ENCODE data around the gene CIDEA. TPM values are rescaled to one million over a fixed set of nuclear protein-coding genes. Genes with fewer than 3 reads are reported as not detected.

CIDEA gene
- total RNA-seq, 1 experiment from 2014 or later, result not detected

DNA sequence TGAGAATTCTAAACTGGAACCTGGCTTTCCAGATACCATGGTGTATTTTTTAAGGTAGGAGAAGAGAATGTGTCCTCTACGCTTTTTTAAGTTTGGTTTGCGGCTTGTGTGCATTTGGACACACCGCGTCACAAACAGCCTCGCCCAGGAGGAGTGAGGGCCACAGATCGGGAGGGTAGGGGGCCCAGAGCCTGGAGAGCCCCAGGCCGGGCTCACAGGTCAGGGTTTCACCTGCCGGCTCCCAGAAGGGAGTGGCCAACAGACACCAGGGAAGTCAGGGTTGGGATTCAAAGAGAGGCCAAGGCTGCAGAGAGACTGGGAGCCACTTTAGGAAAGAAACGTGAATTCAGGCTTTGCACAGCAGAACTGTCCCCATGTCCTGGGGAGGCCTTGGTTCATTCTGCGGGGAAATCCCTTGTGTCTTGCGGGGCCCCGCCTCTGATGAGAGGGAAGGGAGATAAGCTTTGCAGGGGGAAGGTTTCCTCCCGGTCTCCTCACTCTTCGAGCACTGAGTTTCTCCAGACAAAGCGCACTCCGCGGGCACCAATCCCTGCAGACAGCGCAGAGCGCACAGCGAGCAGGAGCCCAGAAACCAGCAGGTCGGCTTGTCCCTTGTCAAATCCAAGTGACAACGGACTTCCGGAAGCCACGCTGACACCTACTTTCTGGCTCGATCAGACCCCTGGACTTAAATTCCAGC is 51.9 kb downstream of the CIDEA start:
- Histone ChIP-seq H4K5ac (ENCODE audit: insufficient read length, low read depth, low read length) (no peak overlapping the region), H4K91ac (ENCODE audit: insufficient read length, low read depth, low read length) (no peak overlapping the region), H4K8ac (replicated peaks; ENCODE audit: insufficient read length, low read depth, low read length) (no peak overlapping the region), H3K4ac (ENCODE audit: low read depth, low read length) (no peak overlapping the region), H3K9ac (ENCODE audit: extremely low read depth, insufficient read length, low read length) (no peak overlapping the region), H3K4me2 (ENCODE audit: insufficient read depth, insufficient read length, low read length) (peak overlapping the region; percentile 60), H3K14ac (ENCODE audit: insufficient read depth, low read length) (no peak overlapping the region), H4K20me1 (ENCODE audit: control insufficient read depth, insufficient read depth, insufficient read length) (no peaks in the 10 kb centered on the region), H3K79me2 (ENCODE audit: insufficient read depth, low read length) (peaks cover 2% of the 10 kb centered on the region; the same call in 1 of the 2 replicates), H3K18ac (ENCODE audit: insufficient read length, low read depth, low read length) (no peak overlapping the region), H2BK20ac (ENCODE audit: low read depth, low read length, poor library complexity, severe bottlenecking) (no peak overlapping the region), H3K27me3 (ENCODE audit: insufficient read depth, low read length) (peaks cover 7% of the 10 kb centered on the region; the same call in 1 of the 2 replicates), H2BK15ac (ENCODE audit: low read depth, low read length) (no peak overlapping the region; the same call in 1 of the 2 replicates), H3K9me3 (ENCODE audit: control insufficient read depth, low read depth, low read length) (no peaks in the 10 kb centered on the region), H2AK5ac (ENCODE audit: insufficient read length, low read length) (no peak overlapping the region), H2BK12ac (ENCODE audit: insufficient read length, low read depth, low read length) (no peak overlapping the region), H2AFZ (ENCODE audit: low read length) (no peak overlapping the region), H3T11ph (ENCODE audit: low read length) (no peak overlapping the region), H3K56ac (ENCODE audit: insufficient read length, low read depth, low read length) (no peak overlapping the region), H3K23me2 (ENCODE audit: insufficient read length, low read depth, low read length, poor library complexity, severe bottlenecking) (peaks cover 14% of the 10 kb centered on the region), H3K27ac (ENCODE audit: insufficient read length, low read depth, low read length) (no peak overlapping the region), H2BK120ac (ENCODE audit: low read depth, low read length, poor library complexity, severe bottlenecking) (no peak overlapping the region), H3K79me1 (ENCODE audit: insufficient read depth, low read depth, low read length, poor library complexity, severe bottlenecking) (no peaks in the 10 kb centered on the region), H3K23ac (ENCODE audit: insufficient read length, low read depth, low read length) (no peak overlapping the region), H2BK5ac (ENCODE audit: insufficient read length, low read length) (no peak overlapping the region), H3K4me1 (ENCODE audit: insufficient read depth, low read length) (peaks cover 4% of the 10 kb centered on the region; the same call in 1 of the 2 replicates)
- Mint-ChIP-seq H3K36me3 (ENCODE audit: insufficient read depth in 1 of 3, low read depth in 3 of 3) (peaks cover 14 to 17% (median 16%) of the 10 kb centered on the region in 3 experiments), H3K4me3 (peak overlapping the region; percentile 81 to 89), H3K4me1 (peaks cover 25 to 31% of the 10 kb centered on the region in 2 experiments), H3K27ac (no peak overlapping the region), H3K9me3 (peaks cover 0 to 4% of the 10 kb centered on the region in 2 experiments; a peak in 4 of 5 replicates), H3K27me3 (ENCODE audit: low read depth) (peaks cover 32% of the 10 kb centered on the region)
- TF ChIP-seq, protein P1, sequence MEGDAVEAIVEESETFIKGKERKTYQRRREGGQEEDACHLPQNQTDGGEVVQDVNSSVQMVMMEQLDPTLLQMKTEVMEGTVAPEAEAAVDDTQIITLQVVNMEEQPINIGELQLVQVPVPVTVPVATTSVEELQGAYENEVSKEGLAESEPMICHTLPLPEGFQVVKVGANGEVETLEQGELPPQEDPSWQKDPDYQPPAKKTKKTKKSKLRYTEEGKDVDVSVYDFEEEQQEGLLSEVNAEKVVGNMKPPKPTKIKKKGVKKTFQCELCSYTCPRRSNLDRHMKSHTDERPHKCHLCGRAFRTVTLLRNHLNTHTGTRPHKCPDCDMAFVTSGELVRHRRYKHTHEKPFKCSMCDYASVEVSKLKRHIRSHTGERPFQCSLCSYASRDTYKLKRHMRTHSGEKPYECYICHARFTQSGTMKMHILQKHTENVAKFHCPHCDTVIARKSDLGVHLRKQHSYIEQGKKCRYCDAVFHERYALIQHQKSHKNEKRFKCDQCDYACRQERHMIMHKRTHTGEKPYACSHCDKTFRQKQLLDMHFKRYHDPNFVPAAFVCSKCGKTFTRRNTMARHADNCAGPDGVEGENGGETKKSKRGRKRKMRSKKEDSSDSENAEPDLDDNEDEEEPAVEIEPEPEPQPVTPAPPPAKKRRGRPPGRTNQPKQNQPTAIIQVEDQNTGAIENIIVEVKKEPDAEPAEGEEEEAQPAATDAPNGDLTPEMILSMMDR (conservative IDR thresholded peaks at IDR 0.05), result no peak
- DNase-seq, result peak; percentile 56
- no CpG with 5 or more reads among the region's 25 CpGs for WGBS (ENCODE audit: extremely low coverage, insufficient read length, low lambda C conversion rate)
